Esophagus muscularis mucosa (tissue), 4 donors: ENCODE measurements around the gene TAS2R50. TPM values are rescaled to one million over a fixed set of nuclear protein-coding genes. Genes with fewer than 3 reads are reported as not detected.

Experiments
- DNase-seq: peaks from one replicate; pipeline ENCODE4 v3.0.0-alpha.2; 2017; ENCODE audit errors: extremely low spot score
- H3K27ac ChIP-seq, 4 donors: fragments of 200-600 bp; sonication (generic); replicated peaks in 1 of 4; 1 replicate in 3 of 4; 2 replicates in 1 of 4; pipeline ENCODE4 v1.5.1; 2016 to 2019; ENCODE audit warnings: mild to moderate bottlenecking in 1 of 4
- H3K27me3 ChIP-seq, 4 donors: fragments of 200-600 bp; sonication (generic); one replicate each; pipeline versions ENCODE4 v1.5.1 to v1.6.0; 2016 to 2019
- H3K36me3 ChIP-seq, 4 donors: fragments of 200-600 bp; sonication (generic); one replicate each; pipeline ENCODE4 v1.5.1; 2016 to 2019
- H3K4me1 ChIP-seq, 4 donors: fragments of 200-600 bp; sonication (generic); one replicate each; pipeline ENCODE4 v1.5.1; 2016 to 2019
- H3K4me3 ChIP-seq, 4 donors: fragments of 200-600 bp; sonication (generic); 1 replicate in 2 of 4; 2 replicates in 2 of 4; pipeline ENCODE4 v1.5.1; 2016 to 2019; ENCODE audit warnings: mild to moderate bottlenecking in 4 of 4, moderate library complexity in 1 of 4
- H3K9me3 ChIP-seq, 4 donors: fragments of 200-600 bp; sonication (generic); 1 replicate in 3 of 4; 2 replicates in 1 of 4; pipeline ENCODE4 v1.5.1; 2016 to 2019
- CTCF ChIP-seq, 3 experiments: fragments of 200-600 bp in 2 of 3; fragments of 450-650 bp in 1 of 3; sonication (generic) in 2 of 3; IDR thresholded peaks; one replicate each; pipeline ENCODE4 v1.5.1; 2017 to 2019; ENCODE audit warnings: antibody characterized with exemption in 3 of 3, mild to moderate bottlenecking in 2 of 3, moderate library complexity in 1 of 3
- EP300 ChIP-seq: sonication (generic); formaldehyde crosslinking; IDR thresholded peaks from one replicate; pipeline ENCODE4 v1.6.1; 2017; ENCODE audit warnings: antibody characterized with exemption
- POLR2A ChIP-seq: fragments of 450-650 bp; IDR thresholded peaks from one replicate; pipeline ENCODE4 v1.6.1; 2017; ENCODE audit warnings: antibody characterized with exemption, moderate library complexity, mild to moderate bottlenecking, low read depth
- POLR2AphosphoS5 ChIP-seq, 2 donors: sonication (generic); formaldehyde crosslinking; IDR thresholded peaks; one replicate each; pipeline ENCODE4 v1.6.1; 2017; ENCODE audit warnings: antibody characterized with exemption in 2 of 2
- WGBS: methylation state at CpG from one replicate; pipeline ENCODE4 v1.1.5; 2018; 5-methylcytosine and 5-hydroxymethylcytosine counted together
- intact Hi-C: fragments of 100-400 bp; cut with DNase I; formaldehyde crosslinking; loops from one replicate; pipeline ENCODE4 v1.15.1; 2023
- total RNA-seq, 4 donors: library from RNA; depleted of rRNA; stranded (reverse); fragments of >200 nt; gene quantifications; one replicate each; pipeline versions ENCODE4 v1.1.0 to v1.2.1, GENCODE V29; 2016

TAS2R50 gene
- total RNA-seq, 4 donors from 2014 or later = 0.99 to 4.2 (median 1.3) TPM

GRCh38 chr12:11007608-11008007 lies 20.9 kb upstream of the TAS2R50 start:
- Histone ChIP-seq H3K4me3 (no peak overlapping the region), H3K27ac (no peak overlapping the region), H3K36me3 (no peaks in the 10 kb centered on the region), H3K9me3 (no peaks in the 10 kb centered on the region), H3K4me1 (no peaks in the 10 kb centered on the region), H3K27me3 (no peaks in the 10 kb centered on the region)
- no peak for DNase-seq
- intact Hi-C loops = no loop called here
- no peak for TF ChIP-seq POLR2A
- TF ChIP-seq EP300 = no peak
- no peak for TF ChIP-seq CTCF (IDR thresholded peaks at IDR 0.05)
- 100% methylated on average over 1 of the region's 1 CpG for WGBS

- intact Hi-C loops = no loop called here
- H3K36me3 ChIP-seq = peaks cover 0 to 5% (median 0%) of the 10 kb centered on the region in 4 donors
- TF ChIP-seq POLR2AphosphoS5 (IDR thresholded peaks at IDR 0.05) (no peak), CTCF (IDR thresholded peaks at IDR 0.05) (no peak), POLR2A (no peak)
- H3K27me3 ChIP-seq = no peaks in the 10 kb centered on the region
- no peaks in the 10 kb centered on the region for H3K9me3 ChIP-seq
- no peaks in the 10 kb centered on the region for H3K4me1 ChIP-seq
- H3K27ac ChIP-seq = no peak within 1 kb of the TSS
- no peak for DNase-seq
- H3K4me3 ChIP-seq = no peak within 1 kb of the TSS
Observed at GRCh38 chr12:10998204-10998603, 11.5 kb upstream of the TAS2R50 start, which contains the start of gene TAS2R20. TAS2R20 (minus strand) TSS chr12:10998304; CDS start chr12:10997875, 429 bp downstream.

- Histone ChIP-seq H3K36me3 (peaks cover 0 to 11% (median 0%) of the 10 kb centered on the region in 4 donors), H3K4me1 (no peaks in the 10 kb centered on the region), H3K4me3 (no peak overlapping the region), H3K9me3 (peaks cover 0 to 4% (median 0%) of the 10 kb centered on the region in 4 donors), H3K27me3 (no peaks in the 10 kb centered on the region), H3K27ac (no peak overlapping the region)
- DNase-seq = no peak
- 97% methylated on average over 3 of the region's 3 CpGs for WGBS
- intact Hi-C loops = no loop called here
- no peak for TF ChIP-seq CTCF (IDR thresholded peaks at IDR 0.05)
- no peak for TF ChIP-seq POLR2AphosphoS5 (IDR thresholded peaks at IDR 0.05)
- TF ChIP-seq POLR2A = no peak
- no peak for TF ChIP-seq EP300
Observed at GRCh38 chr12:10994307-10994706, 7.6 kb upstream of the TAS2R50 start.

- DNase-seq = no peak
- 93% methylated on average over 2 of the region's 2 CpGs for WGBS
- Histone ChIP-seq H3K9me3 (peaks cover 0 to 4% (median 0%) of the 10 kb centered on the region in 4 donors), H3K36me3 (peaks cover 0 to 10% (median 0%) of the 10 kb centered on the region in 4 donors), H3K4me1 (no peaks in the 10 kb centered on the region), H3K4me3 (no peak overlapping the region), H3K27me3 (no peaks in the 10 kb centered on the region), H3K27ac (no peak overlapping the region)
- intact Hi-C loops = no loop called here
- TF ChIP-seq POLR2A (no peak), CTCF (IDR thresholded peaks at IDR 0.05) (no peak), POLR2AphosphoS5 (IDR thresholded peaks at IDR 0.05) (no peak), EP300 (no peak)
Observed at GRCh38 chr12:10989107-10989506, 2.4 kb upstream of the TAS2R50 start.

GRCh38 chr12:10982244-10982643 lies 4.5 kb downstream of the TAS2R50 start:
- no peaks in the 10 kb centered on the region for H3K9me3 ChIP-seq
- intact Hi-C loops = no loop called here
- no peaks in the 10 kb centered on the region for H3K27me3 ChIP-seq
- H3K4me1 ChIP-seq = no peaks in the 10 kb centered on the region
- H3K27ac ChIP-seq = no peak overlapping the region
- WGBS = 95% methylated on average over 5 of the region's 5 CpGs
- no peak for DNase-seq
- no peaks in the 10 kb centered on the region for H3K36me3 ChIP-seq
- H3K4me3 ChIP-seq = no peak overlapping the region
- TF ChIP-seq POLR2A (no peak), CTCF (IDR thresholded peaks at IDR 0.05) (no peak), POLR2AphosphoS5 (IDR thresholded peaks at IDR 0.05) (no peak), EP300 (no peak)
